Testis (tissue), 3 donors: ENCODE data around the gene CD151. TPM values are rescaled to one million over a fixed set of nuclear protein-coding genes. Genes with fewer than 3 reads are reported as not detected.

Experiments used
- DNase-seq: peaks from one replicate; pipeline ENCODE4 v3.0.0-alpha.2; 2019
- H3K27ac ChIP-seq, 2 donors: fragments of 200-600 bp; sonication (generic); one replicate each; pipeline ENCODE4 v1.5.1; 2019
- H3K27me3 ChIP-seq: fragments of 200-600 bp; sonication (generic); one replicate; pipeline ENCODE4 v1.5.1; 2019
- H3K36me3 ChIP-seq: fragments of 200-600 bp; sonication (generic); one replicate; pipeline ENCODE4 v1.5.1; 2017; ENCODE audit warnings: low read depth; ENCODE audit errors: missing control alignments
- H3K4me1 ChIP-seq: fragments of 200-600 bp; sonication (generic); one replicate; pipeline ENCODE4 v1.5.1; 2019
- H3K4me3 ChIP-seq, 2 donors: fragments of 200-600 bp; sonication (generic); one replicate each; pipeline ENCODE4 v1.5.1; 2017 to 2019
- H3K9me3 ChIP-seq: fragments of 200-600 bp; sonication (generic); one replicate; pipeline ENCODE4 v1.5.1; 2017
- POLR2A ChIP-seq: fragments of 450-650 bp; IDR thresholded peaks from one replicate; pipeline ENCODE4 v1.6.1; 2017; ENCODE audit warnings: antibody characterized with exemption, mild to moderate bottlenecking, moderate library complexity
- WGBS, 2 donors: methylation state at CpG; one replicate each; pipeline ENCODE4 v1.1.5; 2018; 5-methylcytosine and 5-hydroxymethylcytosine counted together
- intact Hi-C: fragments of 100-400 bp; cut with DNase I; formaldehyde crosslinking; loops from one replicate; pipeline ENCODE4 v1.15.1; 2023; ENCODE audit warnings: low total_unique reads
- polyA plus RNA-seq: library from polyadenylated mRNA; stranded (reverse); fragments of 350-450 nt; fragmentation: Illumina TruSeq; extraction: RNeasy Lipid Tissue Mini Kit (QIAGEN cat#74804); gene quantifications from one replicate; pipeline ENCODE4 v1.2.3, GENCODE V29; 2014; ENCODE audit warnings: low read depth, low replicate concordance; ENCODE audit not compliant: insufficient read depth
- total RNA-seq, 2 donors: library from RNA; depleted of rRNA; stranded (reverse); fragments of >200 nt; gene quantifications; one replicate each; pipeline ENCODE4 v1.2.3, GENCODE V29; 2016
- TF ChIP-seq, protein P1 (sequence below), 3 experiments: fragments of 450-650 bp in 2 of 3; fragments of 200-600 bp in 1 of 3; sonication (generic) in 1 of 3; IDR thresholded peaks; one replicate each; pipeline ENCODE4 v1.5.1; 2016 to 2019; ENCODE audit warnings: antibody characterized with exemption in 3 of 3, mild to moderate bottlenecking in 2 of 3, moderate library complexity in 1 of 3

Gene CD151
- total and polyA plus RNA-seq, 3 donors from 2014 or later = 108 to 201 (median 195) TPM

DNA sequence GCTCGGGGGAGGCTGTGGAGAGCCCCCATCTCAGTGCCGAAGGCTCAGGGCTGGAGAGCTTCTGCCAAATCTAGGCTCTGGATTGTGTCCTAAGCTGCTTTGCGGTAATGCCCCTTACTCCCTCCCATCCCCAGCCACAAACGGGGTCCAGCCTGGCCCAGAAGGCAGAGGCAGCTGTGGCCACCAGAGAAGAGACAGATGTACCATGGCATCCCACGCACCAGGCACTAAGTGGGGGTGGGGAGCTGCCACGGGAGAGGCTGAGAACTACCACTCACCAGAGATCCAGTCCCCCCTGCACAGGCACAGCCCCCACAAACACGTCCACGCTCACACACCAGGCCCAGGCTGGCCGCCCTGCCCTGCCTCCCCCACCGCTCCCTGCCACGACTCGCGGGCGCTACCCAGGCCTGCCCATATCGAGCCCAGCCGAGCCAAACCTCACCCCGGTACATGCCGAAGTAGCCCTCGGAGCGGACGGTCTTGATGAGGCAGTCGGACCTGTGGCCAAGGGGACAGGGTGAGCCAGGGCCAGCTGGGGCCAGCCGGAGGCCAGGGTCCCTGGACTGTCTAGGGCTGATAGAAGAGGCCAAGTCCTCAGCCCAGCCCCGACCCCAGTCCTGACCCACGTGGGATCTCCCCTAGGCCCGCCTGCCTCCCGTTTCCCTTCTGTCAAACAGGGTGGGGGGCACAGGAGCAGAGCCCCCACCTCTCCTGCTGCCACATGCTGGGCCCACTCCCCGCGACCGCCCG is 38.6 kb upstream of the CD151 start:
- Histone ChIP-seq H3K4me3 (no peak overlapping the region), H3K9me3 (no peaks in the 10 kb centered on the region), H3K36me3 (no peaks in the 10 kb centered on the region), H3K4me1 (peaks cover 27% of the 10 kb centered on the region), H3K27me3 (no peaks in the 10 kb centered on the region), H3K27ac (no peak overlapping the region)
- no peak for TF ChIP-seq POLR2A
- TF ChIP-seq, protein P1, sequence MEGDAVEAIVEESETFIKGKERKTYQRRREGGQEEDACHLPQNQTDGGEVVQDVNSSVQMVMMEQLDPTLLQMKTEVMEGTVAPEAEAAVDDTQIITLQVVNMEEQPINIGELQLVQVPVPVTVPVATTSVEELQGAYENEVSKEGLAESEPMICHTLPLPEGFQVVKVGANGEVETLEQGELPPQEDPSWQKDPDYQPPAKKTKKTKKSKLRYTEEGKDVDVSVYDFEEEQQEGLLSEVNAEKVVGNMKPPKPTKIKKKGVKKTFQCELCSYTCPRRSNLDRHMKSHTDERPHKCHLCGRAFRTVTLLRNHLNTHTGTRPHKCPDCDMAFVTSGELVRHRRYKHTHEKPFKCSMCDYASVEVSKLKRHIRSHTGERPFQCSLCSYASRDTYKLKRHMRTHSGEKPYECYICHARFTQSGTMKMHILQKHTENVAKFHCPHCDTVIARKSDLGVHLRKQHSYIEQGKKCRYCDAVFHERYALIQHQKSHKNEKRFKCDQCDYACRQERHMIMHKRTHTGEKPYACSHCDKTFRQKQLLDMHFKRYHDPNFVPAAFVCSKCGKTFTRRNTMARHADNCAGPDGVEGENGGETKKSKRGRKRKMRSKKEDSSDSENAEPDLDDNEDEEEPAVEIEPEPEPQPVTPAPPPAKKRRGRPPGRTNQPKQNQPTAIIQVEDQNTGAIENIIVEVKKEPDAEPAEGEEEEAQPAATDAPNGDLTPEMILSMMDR (IDR thresholded peaks at IDR 0.05) = no peak
- 84% methylated on average over 31 of the region's 31 CpGs; no CpG with 5 or more reads in 1 of the 2 donors for WGBS, 2 donors
- no peak for DNase-seq
- intact Hi-C loops = no loop called here

DNA sequence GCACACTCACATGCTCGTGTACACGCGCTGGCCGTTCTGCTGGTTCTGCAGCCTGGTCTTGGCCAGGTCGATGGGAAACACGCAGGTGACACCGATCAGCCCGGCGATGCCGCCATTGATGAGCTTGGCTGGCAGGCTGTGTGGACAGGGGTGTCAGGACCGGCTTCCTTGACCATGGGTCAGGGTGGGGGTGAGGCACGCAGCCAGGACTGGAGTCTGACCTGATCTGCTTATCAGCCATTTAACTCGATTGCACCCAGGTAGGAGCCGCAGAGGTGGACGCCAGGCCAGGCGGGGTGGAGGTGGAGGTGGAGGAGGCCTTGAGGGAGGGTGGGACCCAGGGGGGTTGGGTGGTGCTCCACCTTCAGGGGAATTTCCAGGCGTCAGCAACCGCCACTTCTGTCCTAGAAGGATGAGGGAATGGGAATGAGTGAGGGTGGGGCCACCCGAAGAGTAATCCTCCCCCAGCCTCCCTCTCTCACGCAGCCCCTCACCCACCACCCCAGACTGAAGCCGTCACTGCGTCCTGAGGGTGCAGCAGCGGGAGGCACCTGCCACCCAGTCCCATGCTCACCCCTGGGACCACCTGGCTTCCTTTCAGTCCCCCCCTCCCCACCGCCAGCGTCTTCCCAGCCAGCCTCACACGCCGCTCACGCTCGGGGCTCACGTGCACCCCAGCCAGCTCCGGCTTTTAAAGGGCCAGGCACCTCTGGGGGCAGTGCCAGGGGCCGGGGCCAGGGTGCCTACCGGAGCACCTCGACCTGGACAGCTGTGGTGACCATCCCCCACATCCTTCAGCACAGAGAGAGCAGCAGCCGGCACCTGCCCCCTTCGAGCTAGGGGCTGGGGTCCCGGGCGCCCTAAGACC is 37.8 kb upstream of the CD151 start:
- Histone ChIP-seq H3K27ac (peak overlapping the region; percentile 64 to 83), H3K36me3 (no peaks in the 10 kb centered on the region), H3K4me1 (peaks cover 27% of the 10 kb centered on the region), H3K4me3 (peak overlapping the region; percentile 13 to 76), H3K27me3 (no peaks in the 10 kb centered on the region), H3K9me3 (no peaks in the 10 kb centered on the region)
- TF ChIP-seq POLR2A = no peak
- TF ChIP-seq, protein P1 (IDR thresholded peaks at IDR 0.05) = no peak
- DNase-seq = peak; percentile 56
- 56 to 60% methylated on average over 12 to 38 of the region's 38 CpGs for WGBS, 2 donors
- intact Hi-C loops = no loop called here

DNA sequence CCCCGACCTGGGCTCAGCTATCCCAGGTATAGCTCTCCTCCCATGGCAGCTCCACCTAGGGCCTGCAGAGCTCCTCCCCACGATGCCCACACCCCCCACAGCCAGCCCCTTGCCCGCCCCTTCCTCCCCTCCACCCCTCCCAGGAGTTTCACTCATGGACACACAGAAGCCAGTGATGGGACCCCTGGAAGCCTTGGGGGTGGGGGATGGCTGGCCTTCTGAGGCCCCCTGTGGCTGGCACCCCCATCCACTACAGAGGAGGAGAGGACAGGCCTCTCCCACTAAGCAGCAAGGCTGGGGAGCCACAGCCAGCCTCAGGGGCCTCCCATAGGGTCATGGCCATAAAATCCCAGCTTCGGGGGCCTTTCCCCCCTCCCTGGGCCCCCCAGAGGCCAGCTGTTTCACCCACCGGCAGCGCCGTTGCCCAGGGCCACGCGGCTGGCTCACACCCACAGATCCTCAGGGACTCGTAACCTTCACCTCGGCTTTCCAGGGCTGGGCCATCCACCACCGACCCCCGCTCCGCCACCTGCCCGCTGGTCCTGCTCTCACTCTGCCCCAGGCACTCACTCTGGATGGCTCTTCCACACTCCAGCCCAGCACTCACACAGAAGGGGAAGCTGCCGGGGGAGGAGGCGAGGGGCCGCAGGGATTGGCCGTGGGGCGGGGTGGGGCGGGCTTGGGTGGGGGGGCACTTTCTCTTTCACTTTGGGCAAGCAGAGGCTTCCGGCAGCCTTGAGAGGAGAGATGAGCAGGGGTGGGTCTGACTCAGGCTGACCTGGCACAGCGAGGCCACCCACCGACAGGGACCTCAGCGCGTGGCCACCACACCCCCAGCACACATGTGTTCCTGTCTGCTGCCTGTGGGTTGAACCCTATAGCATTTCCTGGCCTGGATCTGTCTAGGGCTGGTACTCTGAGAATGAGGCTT is 36.9 kb upstream of the CD151 start:
- 36% methylated on average over 24 of the region's 26 CpGs; no CpG with 5 or more reads in 1 of the 2 donors for WGBS, 2 donors
- Histone ChIP-seq H3K27ac (peak overlapping the region; percentile 64 to 83), H3K27me3 (no peaks in the 10 kb centered on the region), H3K4me1 (peaks cover 27% of the 10 kb centered on the region), H3K4me3 (peak overlapping the region; percentile 13 to 76), H3K9me3 (no peaks in the 10 kb centered on the region), H3K36me3 (no peaks in the 10 kb centered on the region)
- no peak for TF ChIP-seq POLR2A
- TF ChIP-seq, protein P1 (IDR thresholded peaks at IDR 0.05) = no peak
- intact Hi-C loops = no loop called here
- peak; percentile 78 for DNase-seq

DNA sequence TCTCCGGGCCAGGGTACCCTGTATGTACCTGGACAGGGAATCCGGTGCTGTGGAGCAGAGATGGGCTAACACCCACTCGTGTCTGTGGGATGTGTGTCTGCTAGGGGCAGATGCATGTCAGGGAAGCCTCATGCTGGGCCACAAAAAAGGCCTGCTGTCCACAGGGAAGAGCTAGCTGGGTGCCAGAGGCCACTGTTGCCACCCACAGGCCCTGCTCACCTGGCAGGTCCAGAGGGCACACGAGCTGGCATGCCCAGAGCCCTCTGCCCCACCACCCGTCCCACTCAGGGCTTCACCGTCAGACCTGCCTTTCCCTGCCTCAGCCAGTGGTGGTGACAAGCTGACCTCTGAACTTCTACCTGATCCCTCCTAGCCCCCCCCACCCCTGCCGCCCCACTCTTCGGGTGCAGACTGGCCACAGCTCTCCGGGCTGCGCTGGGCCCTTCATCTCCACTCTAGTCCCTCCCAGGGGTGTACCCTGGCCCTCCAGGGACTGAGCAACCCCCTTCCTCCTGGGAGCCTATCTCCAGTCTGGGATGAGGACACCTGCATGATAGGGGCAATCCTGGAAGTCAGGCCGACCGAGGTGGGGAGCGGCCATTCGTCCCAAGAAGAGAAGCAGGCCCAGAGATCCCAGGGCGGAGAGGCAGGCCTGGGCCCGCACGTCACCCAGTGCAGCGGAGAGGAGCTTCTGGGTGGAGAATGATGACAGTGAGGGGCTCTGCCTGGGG is 36.0 kb upstream of the CD151 start:
- no peak for TF ChIP-seq POLR2A
- TF ChIP-seq, protein P1 (IDR thresholded peaks at IDR 0.05) = no peak
- H3K27me3 ChIP-seq = no peaks in the 10 kb centered on the region
- 18 to 26% methylated on average over 14 to 18 of the region's 18 CpGs for WGBS, 2 donors
- no peaks in the 10 kb centered on the region for H3K36me3 ChIP-seq
- intact Hi-C loops = no loop called here
- peak overlapping the region; percentile 62 to 76 for H3K4me3 ChIP-seq
- DNase-seq = no peak
- no peaks in the 10 kb centered on the region for H3K9me3 ChIP-seq
- H3K4me1 ChIP-seq = peaks cover 27% of the 10 kb centered on the region
- peak overlapping the region; percentile 64 to 83 for H3K27ac ChIP-seq
